Astrocyte (in vitro differentiated cells and primary cell): Measurements from ENCODE around the gene SLC25A41.

ENCODE experiments used
- EZH2 ChIP-seq: IDR thresholded peaks from 2 replicates; pipeline ENCODE4 v1.6.1; 2012; ENCODE audit warnings: mild to moderate bottlenecking, low read length, inconsistent platforms; ENCODE audit not compliant: insufficient read depth
- TF ChIP-seq, protein P1 (sequence below): IDR thresholded peaks from 2 replicates; pipeline ENCODE4 v1.5.1; 2011; ENCODE audit warnings: low read depth, mild to moderate bottlenecking, inconsistent platforms, low read length, moderate library complexity; ENCODE audit not compliant: insufficient read depth

DNA sequence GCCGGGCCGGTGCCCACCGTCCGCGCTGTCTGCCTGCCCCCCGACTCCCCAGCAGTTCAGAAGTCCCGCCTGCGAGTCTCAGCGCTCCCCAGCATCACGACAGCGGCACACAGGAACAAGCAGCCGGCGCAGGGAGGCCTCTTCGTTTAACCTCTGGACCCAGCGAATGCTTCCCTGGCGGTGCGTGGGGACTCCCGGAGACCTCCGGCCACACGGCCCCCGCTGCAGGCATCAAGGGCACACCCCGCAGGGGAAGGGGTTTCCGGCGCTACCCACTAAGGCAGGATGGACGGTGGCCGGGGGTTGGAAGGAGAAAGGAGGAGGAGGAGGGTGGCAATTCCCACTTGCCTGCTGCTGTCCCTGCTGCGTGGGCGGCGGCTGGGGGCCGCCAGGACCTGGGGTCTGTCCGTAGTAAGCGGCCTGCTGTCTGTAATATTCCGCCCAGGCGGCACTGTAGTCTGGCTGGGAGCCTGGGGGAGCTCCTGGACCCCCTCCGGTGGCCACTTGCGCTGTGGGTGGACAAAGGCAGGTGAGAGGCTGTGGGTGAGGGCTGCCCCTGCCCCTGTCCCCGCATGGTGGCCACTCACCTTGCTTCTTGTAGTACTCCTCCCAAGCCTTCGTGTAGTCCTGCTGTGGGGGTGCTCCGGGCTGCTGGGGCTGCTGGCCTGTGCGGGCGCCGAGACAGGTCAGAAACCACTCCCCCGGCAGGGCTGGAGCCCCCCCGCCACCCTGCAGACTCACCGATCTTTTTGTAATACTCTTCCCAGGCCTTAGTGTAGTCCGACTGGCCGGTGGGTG, 18.6 kb downstream of the SLC25A41 start:
- TF ChIP-seq, protein P1, sequence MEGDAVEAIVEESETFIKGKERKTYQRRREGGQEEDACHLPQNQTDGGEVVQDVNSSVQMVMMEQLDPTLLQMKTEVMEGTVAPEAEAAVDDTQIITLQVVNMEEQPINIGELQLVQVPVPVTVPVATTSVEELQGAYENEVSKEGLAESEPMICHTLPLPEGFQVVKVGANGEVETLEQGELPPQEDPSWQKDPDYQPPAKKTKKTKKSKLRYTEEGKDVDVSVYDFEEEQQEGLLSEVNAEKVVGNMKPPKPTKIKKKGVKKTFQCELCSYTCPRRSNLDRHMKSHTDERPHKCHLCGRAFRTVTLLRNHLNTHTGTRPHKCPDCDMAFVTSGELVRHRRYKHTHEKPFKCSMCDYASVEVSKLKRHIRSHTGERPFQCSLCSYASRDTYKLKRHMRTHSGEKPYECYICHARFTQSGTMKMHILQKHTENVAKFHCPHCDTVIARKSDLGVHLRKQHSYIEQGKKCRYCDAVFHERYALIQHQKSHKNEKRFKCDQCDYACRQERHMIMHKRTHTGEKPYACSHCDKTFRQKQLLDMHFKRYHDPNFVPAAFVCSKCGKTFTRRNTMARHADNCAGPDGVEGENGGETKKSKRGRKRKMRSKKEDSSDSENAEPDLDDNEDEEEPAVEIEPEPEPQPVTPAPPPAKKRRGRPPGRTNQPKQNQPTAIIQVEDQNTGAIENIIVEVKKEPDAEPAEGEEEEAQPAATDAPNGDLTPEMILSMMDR = no peak
- TF ChIP-seq EZH2 = no peak
